Measurements from ENCODE around the gene USF1. TPM values are rescaled to one million over a fixed set of nuclear protein-coding genes. Genes with fewer than 3 reads are reported as not detected.

USF1 gene
- total and polyA plus RNA-seq, 9 of the 15 experiments (the other 6 are each of a cell fraction or from before 2014, with no cell fraction given), result 7.4 to 60.2 (median 54.2) TPM

- TF ChIP-seq GTF3C2 (IDR thresholded peaks at IDR 0.05; ENCODE audit: borderline replicate concordance, extremely low read depth, insufficient read length) (no peak), E2F8 (IDR thresholded peaks at IDR 0.05; ENCODE audit: low read depth, partially characterized antibody) (no peak), ZNF668 (CRISPR knock-in tag; IDR thresholded peaks at IDR 0.05) (no peak), TCFL5 (CRISPR knock-in tag; conservative IDR thresholded peaks at IDR 0.05) (no peak), ZBTB7A (IDR thresholded peaks at IDR 0.05; ENCODE audit: borderline replicate concordance, control insufficient read depth, low read depth, low read length) (peak; percentile 70; the same call in 1 of the 2 replicates), BCLAF1 (IDR thresholded peaks at IDR 0.05; ENCODE audit: borderline replicate concordance in 1 of 2, control insufficient read depth in 1 of 2, low read depth in 2 of 2, low read length in 1 of 2) (peak in 1 of 2 experiments; percentile 83; a peak in 1 of 4 replicates)
Observed at GRCh38 chr1:161013488-161014230, 32.1 kb downstream of the USF1 start (continued).
